Keratinocyte (primary cell): ENCODE data around the gene AGAP1. TPM values are rescaled to one million over a fixed set of nuclear protein-coding genes. Genes with fewer than 3 reads are reported as not detected.

Source experiments
- DNase-seq: peaks from one replicate; pipeline ENCODE4 v3.0.0-alpha.2; 2011; ENCODE audit warnings: low read depth, missing footprints, low spot score
- FAIRE-seq: peaks from 2 replicates; lab custom pipeline; 2011; peaks lifted over from hg19 to GRCh38; lab: Jason Lieb, UNC
- H2AFZ ChIP-seq: 2 replicates; pipeline ENCODE4 v1.6.0; 2012; ENCODE audit warnings: low read length, control low read depth, inconsistent platforms; ENCODE audit not compliant: control insufficient read depth
- H3K27ac ChIP-seq: 2 replicates; pipeline ENCODE4 v1.5.1; 2011; ENCODE audit warnings: low read length; ENCODE audit not compliant: control insufficient read depth, insufficient read depth
- H3K27me3 ChIP-seq: 3 replicates; pipeline ENCODE4 v1.6.0; 2011; ENCODE audit warnings: low read length; ENCODE audit not compliant: control insufficient read depth, insufficient read depth; ENCODE audit errors: extremely low read depth
- H3K36me3 ChIP-seq, 2 experiments: 2 replicates in 1 of 2; 3 replicates in 1 of 2; pipeline ENCODE4 v1.5.1; 2011; ENCODE audit warnings: low read length in 2 of 2, mild to moderate bottlenecking in 1 of 2; ENCODE audit not compliant: control insufficient read depth in 2 of 2, insufficient read depth in 2 of 2; ENCODE audit errors: extremely low read depth in 1 of 2
- H3K4me1 ChIP-seq: 3 replicates; pipeline ENCODE4 v1.5.1; 2011; ENCODE audit warnings: low read length; ENCODE audit not compliant: control insufficient read depth, insufficient read depth; ENCODE audit errors: extremely low read depth
- H3K4me2 ChIP-seq: 3 replicates; pipeline ENCODE4 v1.6.0; 2011; ENCODE audit warnings: low read depth, low read length; ENCODE audit not compliant: control insufficient read depth, insufficient read depth; ENCODE audit errors: extremely low read depth
- H3K4me3 ChIP-seq, 3 experiments: fragments of 200-600 bp in 1 of 3; sonication (generic) in 1 of 3; 2 replicates in 2 of 3; 3 replicates in 1 of 3; pipeline ENCODE4 v1.5.1; 2011 to 2016; ENCODE audit warnings: low read length in 3 of 3, mild to moderate bottlenecking in 3 of 3, control low read depth in 2 of 3, inconsistent platforms in 1 of 3, low read depth in 1 of 3, mixed read lengths in 1 of 3, mixed run types in 1 of 3, moderate library complexity in 1 of 3; ENCODE audit not compliant: control insufficient read depth in 2 of 3, insufficient read depth in 2 of 3; ENCODE audit errors: extremely low read depth in 1 of 3
- H3K79me2 ChIP-seq: 2 replicates; pipeline ENCODE4 v1.6.0; 2012; ENCODE audit warnings: low read length; ENCODE audit not compliant: control insufficient read depth, insufficient read depth
- H3K9ac ChIP-seq: 3 replicates; pipeline ENCODE4 v1.6.0; 2011; ENCODE audit warnings: low read length; ENCODE audit not compliant: control insufficient read depth, insufficient read depth; ENCODE audit errors: extremely low read depth
- H3K9me1 ChIP-seq: 3 replicates; pipeline ENCODE4 v1.6.0; 2011; ENCODE audit warnings: low read length; ENCODE audit not compliant: control insufficient read depth, insufficient read depth; ENCODE audit errors: extremely low read depth
- H3K9me3 ChIP-seq: 2 replicates; pipeline ENCODE4 v1.5.1; 2012; ENCODE audit warnings: low read depth, low read length; ENCODE audit not compliant: control insufficient read depth
- H4K20me1 ChIP-seq: 3 replicates; pipeline ENCODE4 v1.6.0; 2011; ENCODE audit warnings: low read length; ENCODE audit not compliant: control insufficient read depth, insufficient read depth; ENCODE audit errors: extremely low read depth
- EZH2 ChIP-seq: IDR thresholded peaks from one replicate; pipeline ENCODE4 v1.6.1; 2012; ENCODE audit warnings: inconsistent platforms, mild to moderate bottlenecking, low read length, moderate library complexity
- dilution Hi-C: fragments of 300-500 bp; cut with MboI; formaldehyde crosslinking; loops from one replicate; pipeline ENCODE4 v1.7.0; 2020; ENCODE audit warnings: low sequenced_read_pairs; ENCODE audit not compliant: extremely low pct_ligation_motif_present
- polyA plus RNA-seq, 5 experiments: library from polyadenylated mRNA; depleted of rRNA in 3 of 5; stranded (reverse) in 3 of 5; stranded (forward) in 1 of 5; unstranded in 1 of 5; fragments of >200 nt; gene quantifications; 1 replicate in 1 of 5; 2 replicates in 3 of 5; 3 replicates in 1 of 5; pipeline versions ENCODE4 v1.2.1 to v1.2.3, GENCODE V29; 2011 to 2012; ENCODE audit warnings: missing spikeins in 2 of 5, low read depth in 1 of 5, low replicate concordance in 1 of 5
- TF ChIP-seq, protein P1 (sequence below), 3 experiments: IDR thresholded peaks in 1 of 3; conservative IDR thresholded peaks in 1 of 3; optimal IDR thresholded peaks in 1 of 3; 2 replicates in 2 of 3; 3 replicates in 1 of 3; pipeline versions ENCODE3 to v1.5.1; 2011; ENCODE audit warnings: low read length in 3 of 3, mild to moderate bottlenecking in 3 of 3, moderate library complexity in 2 of 3, control low read depth in 1 of 3, inconsistent platforms in 1 of 3; ENCODE audit not compliant: insufficient read depth in 2 of 3; ENCODE audit errors: extremely low read depth in 1 of 3

AGAP1 gene
- polyA plus RNA-seq, 1 donor (not counting 4 experiments of a cell fraction or from before 2014, with no cell fraction given) = 12.6 TPM

DNA sequence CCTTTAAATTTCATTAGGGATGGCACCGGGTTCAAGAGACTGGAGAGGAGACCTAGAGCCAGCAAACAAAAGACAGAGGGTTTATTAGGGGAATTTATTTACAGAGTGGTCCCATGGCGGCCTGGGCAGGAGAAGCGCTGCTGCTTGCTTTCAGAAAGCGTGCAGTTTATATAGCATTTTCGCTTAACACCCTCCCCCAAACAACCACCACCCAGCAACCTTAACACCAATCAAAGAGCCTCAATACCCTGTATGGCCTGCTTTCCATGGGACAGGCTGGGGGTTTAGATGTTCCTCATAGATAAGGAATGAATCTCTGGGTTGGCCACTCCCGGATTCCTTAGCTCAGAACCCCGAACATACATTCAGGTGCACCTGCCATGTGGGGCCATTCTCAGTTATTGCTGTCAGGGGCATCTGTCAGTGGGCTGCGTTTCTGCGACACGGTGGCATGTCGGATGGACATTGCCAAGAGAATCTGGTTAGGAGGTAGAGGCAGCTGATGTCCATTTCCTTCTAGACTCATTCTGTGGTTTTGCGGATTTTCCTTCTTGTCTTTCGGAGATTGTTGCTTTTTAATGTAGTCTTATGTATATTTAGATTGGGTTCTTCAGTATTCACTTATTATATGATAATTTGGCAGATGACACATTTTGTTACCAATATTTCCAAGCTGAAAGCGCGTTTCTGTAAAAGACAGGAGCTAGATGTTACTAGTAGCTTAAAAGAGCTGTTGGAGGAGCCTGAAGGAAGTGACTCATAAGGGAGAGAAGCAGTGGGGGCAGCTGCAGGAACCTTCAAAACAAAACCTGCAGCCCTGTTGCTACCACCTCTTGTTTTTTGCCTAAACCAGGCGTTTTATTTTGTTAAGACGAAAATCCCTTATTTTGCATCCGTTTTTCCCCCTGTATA, 7.2 kb downstream of the AGAP1 start:
- dilution Hi-C loops = no loop called here
- FAIRE-seq = peak; percentile 71
- Histone ChIP-seq H2AFZ (no peak overlapping the region), H3K27ac (no peak overlapping the region), H3K36me3 (no peaks in the 10 kb centered on the region), H3K9me3 (no peaks in the 10 kb centered on the region), H4K20me1 (peaks cover 24% of the 10 kb centered on the region), H3K9me1 (peaks cover 9% of the 10 kb centered on the region), H3K4me3 (peak overlapping the region in 1 of 3 experiments; percentile 37), H3K79me2 (peaks cover 85% of the 10 kb centered on the region), H3K9ac (no peak overlapping the region), H3K4me1 (peaks cover 26% of the 10 kb centered on the region), H3K4me2 (peak overlapping the region; percentile 39), H3K27me3 (no peaks in the 10 kb centered on the region)
- TF ChIP-seq EZH2 = no peak
- TF ChIP-seq, protein P1, sequence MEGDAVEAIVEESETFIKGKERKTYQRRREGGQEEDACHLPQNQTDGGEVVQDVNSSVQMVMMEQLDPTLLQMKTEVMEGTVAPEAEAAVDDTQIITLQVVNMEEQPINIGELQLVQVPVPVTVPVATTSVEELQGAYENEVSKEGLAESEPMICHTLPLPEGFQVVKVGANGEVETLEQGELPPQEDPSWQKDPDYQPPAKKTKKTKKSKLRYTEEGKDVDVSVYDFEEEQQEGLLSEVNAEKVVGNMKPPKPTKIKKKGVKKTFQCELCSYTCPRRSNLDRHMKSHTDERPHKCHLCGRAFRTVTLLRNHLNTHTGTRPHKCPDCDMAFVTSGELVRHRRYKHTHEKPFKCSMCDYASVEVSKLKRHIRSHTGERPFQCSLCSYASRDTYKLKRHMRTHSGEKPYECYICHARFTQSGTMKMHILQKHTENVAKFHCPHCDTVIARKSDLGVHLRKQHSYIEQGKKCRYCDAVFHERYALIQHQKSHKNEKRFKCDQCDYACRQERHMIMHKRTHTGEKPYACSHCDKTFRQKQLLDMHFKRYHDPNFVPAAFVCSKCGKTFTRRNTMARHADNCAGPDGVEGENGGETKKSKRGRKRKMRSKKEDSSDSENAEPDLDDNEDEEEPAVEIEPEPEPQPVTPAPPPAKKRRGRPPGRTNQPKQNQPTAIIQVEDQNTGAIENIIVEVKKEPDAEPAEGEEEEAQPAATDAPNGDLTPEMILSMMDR (optimal IDR thresholded peaks at IDR 0.05 in 1 of 3, IDR thresholded peaks at IDR 0.05 in 1 of 3, conservative IDR thresholded peaks at IDR 0.05 in 1 of 3; ENCODE audit: extremely low read depth in 1 of 3, insufficient read depth in 2 of 3, low read length in 3 of 3) = no peak
- DNase-seq = no peak

DNA sequence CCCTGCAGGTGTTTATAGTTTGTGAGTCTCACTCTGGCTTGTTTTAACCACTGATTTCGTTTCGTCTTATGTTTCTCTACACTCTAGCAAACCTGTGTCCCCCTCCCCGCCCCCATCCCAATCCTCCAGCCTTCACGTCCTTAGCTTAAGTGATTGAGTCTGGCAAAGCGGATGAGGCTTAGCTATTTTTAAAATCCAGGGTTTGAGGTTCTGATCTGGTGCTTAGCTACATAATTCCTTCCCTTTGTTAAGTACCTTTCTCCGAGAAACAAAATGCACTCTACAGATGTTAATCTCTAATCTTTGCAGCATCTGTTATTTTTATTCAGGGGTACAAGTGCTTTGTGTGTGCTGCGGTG, 7.8 kb downstream of the AGAP1 start:
- Histone ChIP-seq H3K9me1 (peaks cover 9% of the 10 kb centered on the region), H4K20me1 (peaks cover 20% of the 10 kb centered on the region), H3K27ac (no peak overlapping the region), H2AFZ (no peak overlapping the region), H3K79me2 (peaks cover 83% of the 10 kb centered on the region), H3K9me3 (no peaks in the 10 kb centered on the region), H3K4me3 (peak overlapping the region in 1 of 3 experiments; percentile 37), H3K4me2 (peak overlapping the region; percentile 39), H3K4me1 (peaks cover 24% of the 10 kb centered on the region), H3K36me3 (no peaks in the 10 kb centered on the region), H3K9ac (no peak overlapping the region), H3K27me3 (no peaks in the 10 kb centered on the region)
- no peak for TF ChIP-seq EZH2
- TF ChIP-seq, protein P1 (optimal IDR thresholded peaks at IDR 0.05 in 1 of 3, IDR thresholded peaks at IDR 0.05 in 1 of 3, conservative IDR thresholded peaks at IDR 0.05 in 1 of 3; ENCODE audit: extremely low read depth in 1 of 3, insufficient read depth in 2 of 3, low read length in 3 of 3) = no peak
- dilution Hi-C loops = no loop called here
- FAIRE-seq (peak; percentile 9), DNase-seq (no peak)
